BLaER1 treated with 17β-estradiol and CSF1 and Interleukin-3, amounts not matched to agents 10 nM and 100 nM (cell line): ENCODE data around the gene SPATA2L.
"Not testable (repeated sequence)": the region's sequence is repeated elsewhere in the genome, so short reads cannot be mapped to it uniquely, and the experiment has no call there.

Experiments
- H3K27ac ChIP-seq, 11 experiments: shearing (Covaris generic); formaldehyde crosslinking; 2 replicates each; pipeline ENCODE4 v1.8.1; 2022
- H3K27me3 ChIP-seq, 11 experiments: shearing (Covaris generic); formaldehyde crosslinking; 2 replicates each; pipeline ENCODE4 v1.8.1; 2022
- H3K36me3 ChIP-seq, 11 experiments: shearing (Covaris generic); formaldehyde crosslinking; 2 replicates each; pipeline ENCODE4 v1.8.1; 2022
- H3K4me1 ChIP-seq, 10 experiments: shearing (Covaris generic); formaldehyde crosslinking; 2 replicates each; pipeline ENCODE4 v1.8.1; 2022
- H3K4me2 ChIP-seq, 11 experiments: shearing (Covaris generic); formaldehyde crosslinking; 2 replicates each; pipeline ENCODE4 v1.8.1; 2022
- H3K4me3 ChIP-seq, 10 experiments: shearing (Covaris generic); formaldehyde crosslinking; 2 replicates each; pipeline ENCODE4 v1.8.1; 2022
- H3K9ac ChIP-seq, 11 experiments: shearing (Covaris generic); formaldehyde crosslinking; 2 replicates each; pipeline ENCODE4 v1.8.1; 2022
- H3K9me3 ChIP-seq, 11 experiments: shearing (Covaris generic); formaldehyde crosslinking; replicated peaks in 1 of 11; 2 replicates each; pipeline ENCODE4 v1.8.1; 2022
- H4K20me1 ChIP-seq, 11 experiments: shearing (Covaris generic); formaldehyde crosslinking; 2 replicates each; pipeline ENCODE4 v1.8.1; 2022
- Cebpa-rat ChIP-seq, 11 experiments: shearing (Covaris generic); IDR thresholded peaks; 2 replicates each; pipeline ENCODE4 v1.8.1; 2022

SPATA2L gene

DNA sequence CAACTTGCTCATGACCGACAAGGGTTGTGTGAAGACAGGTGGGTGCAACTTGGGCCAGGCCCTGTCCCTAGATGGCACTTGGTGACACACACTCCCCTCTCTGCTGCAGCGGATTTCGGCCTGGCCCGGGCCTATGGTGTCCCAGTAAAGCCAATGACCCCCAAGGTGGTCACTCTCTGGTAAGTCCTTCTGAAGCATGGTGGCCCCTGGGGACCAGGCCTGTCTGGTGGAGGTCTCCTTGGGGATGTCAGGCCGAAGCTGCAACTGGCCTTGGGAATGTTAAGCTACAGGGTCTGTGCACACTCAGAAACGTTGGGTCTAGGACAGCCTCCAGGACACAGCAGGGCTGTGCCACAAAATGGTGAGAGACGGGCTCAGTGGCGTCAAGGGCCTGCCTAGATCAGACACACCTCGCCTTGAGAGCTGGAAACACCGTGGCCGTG lies 8.2 kb downstream of the SPATA2L start:
- H3K4me2 ChIP-seq, result peak overlapping the region in 7 of 11 experiments; percentile 39 to 70 (median 57); a peak in 14 of 22 replicates
- H3K36me3 ChIP-seq, result peaks cover 68 to 93% (median 86%) of the 10 kb centered on the region in 11 experiments
- peak overlapping the region in 5 of 11 experiments; percentile 10 to 67 (median 37); a peak in 5 of 22 replicates for H3K9ac ChIP-seq
- H3K9me3 ChIP-seq, result no peaks in the 10 kb centered on the region
- peaks cover 20 to 81% (median 67%) of the 10 kb centered on the region in 10 experiments for H3K4me1 ChIP-seq
- no peaks in the 10 kb centered on the region for H3K27me3 ChIP-seq
- no peak overlapping the region for H3K4me3 ChIP-seq
- H3K27ac ChIP-seq, result no peak overlapping the region
- no peak for TF ChIP-seq Cebpa-rat (IDR thresholded peaks at IDR 0.05)
- peaks cover 31 to 91% (median 67%) of the 10 kb centered on the region in 11 experiments; a peak in 21 of 22 replicates for H4K20me1 ChIP-seq

DNA sequence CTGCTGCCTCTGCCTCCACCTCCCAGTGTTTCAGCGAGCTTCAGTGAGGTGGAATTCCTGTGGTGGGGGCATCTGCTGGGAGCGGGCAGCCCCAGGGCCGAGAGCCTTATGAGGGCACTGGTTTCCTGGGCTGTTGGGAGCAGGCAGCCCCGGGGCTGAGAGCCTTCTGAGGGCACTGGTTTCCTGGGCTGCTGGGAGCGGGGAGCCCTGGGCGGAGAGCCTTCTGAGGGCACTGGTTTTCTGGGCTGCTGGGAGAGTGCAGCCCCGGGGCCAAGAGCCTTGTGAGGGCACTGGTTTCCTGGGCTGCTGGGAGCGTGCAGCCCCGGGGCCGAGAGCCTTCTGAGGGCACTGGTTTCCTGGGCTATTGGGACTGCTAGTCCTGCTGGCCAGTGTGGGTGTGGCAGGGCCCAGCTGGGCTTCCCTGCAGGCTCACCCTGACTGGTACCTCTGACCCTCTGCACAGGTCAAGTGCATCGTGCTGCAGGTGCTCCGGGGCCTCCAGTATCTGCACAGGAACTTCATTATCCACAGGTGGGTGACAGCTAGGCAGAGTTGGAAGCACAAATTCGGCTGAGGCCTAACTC lies 9.4 kb downstream of the SPATA2L start:
- Histone ChIP-seq H3K27me3 (no peaks in the 10 kb centered on the region), H3K4me3 (no peak overlapping the region), H4K20me1 (peaks cover 20 to 91% (median 67%) of the 10 kb centered on the region in 11 experiments; a peak in 21 of 22 replicates), H3K4me2 (peak overlapping the region in 8 of 11 experiments; percentile 28 to 72 (median 59); a peak in 14 of 22 replicates), H3K27ac (peak overlapping the region in 3 of 11 experiments; percentile 28 to 35 (median 30); a peak in 4 of 22 replicates), H3K4me1 (peaks cover 29 to 83% (median 75%) of the 10 kb centered on the region in 10 experiments), H3K9ac (peak overlapping the region in 8 of 11 experiments; percentile 10 to 65 (median 32); a peak in 9 of 22 replicates), H3K36me3 (peaks cover 57 to 86% (median 77%) of the 10 kb centered on the region in 11 experiments), H3K9me3 (no peaks in the 10 kb centered on the region)
- TF ChIP-seq Cebpa-rat (IDR thresholded peaks at IDR 0.05), result no peak

DNA sequence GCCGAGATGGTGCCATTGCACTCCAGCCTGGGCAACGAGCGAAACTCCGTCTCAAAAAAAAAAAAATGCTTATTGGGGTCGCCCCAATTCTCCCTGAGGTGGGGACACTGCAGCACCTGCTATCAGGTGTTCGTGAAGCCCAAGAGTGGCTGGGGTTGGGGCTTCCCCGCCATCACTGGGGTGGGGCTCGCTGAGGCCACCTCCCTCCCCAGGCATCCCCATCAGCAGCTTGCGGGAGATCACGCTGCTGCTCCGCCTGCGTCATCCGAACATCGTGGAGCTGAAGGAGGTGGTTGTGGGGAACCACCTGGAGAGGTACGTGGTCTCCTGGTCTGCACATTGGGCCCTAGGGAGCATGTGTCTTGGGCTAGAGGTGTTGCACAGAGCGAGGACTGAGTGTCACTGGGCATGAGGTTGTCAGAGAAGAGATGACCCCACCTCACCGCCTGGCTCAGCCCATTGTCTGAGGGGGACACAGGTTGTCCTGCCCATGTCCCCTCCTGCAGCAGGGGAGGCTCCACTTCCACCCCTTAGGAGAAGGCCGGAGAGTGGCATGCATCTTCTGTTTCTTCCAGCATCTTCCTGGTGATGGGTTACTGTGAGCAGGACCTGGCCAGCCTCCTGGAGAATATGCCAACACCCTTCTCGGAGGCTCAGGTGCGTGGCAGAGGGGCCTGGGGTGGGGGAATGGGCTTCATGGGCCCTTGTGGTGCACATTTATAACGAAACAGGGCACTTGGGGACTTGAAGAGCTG lies 10.1 kb downstream of the SPATA2L start:
- Histone ChIP-seq H3K27ac (peak overlapping the region in 3 of 11 experiments; percentile 28 to 35 (median 30); a peak in 2 of 22 replicates), H3K4me2 (peak overlapping the region in 8 of 11 experiments; percentile 28 to 72 (median 59); a peak in 15 of 22 replicates), H3K36me3 (peaks cover 53 to 80% (median 72%) of the 10 kb centered on the region in 11 experiments), H3K27me3 (no peaks in the 10 kb centered on the region), H3K4me1 (peaks cover 23 to 76% (median 68%) of the 10 kb centered on the region in 10 experiments), H3K4me3 (no peak overlapping the region), H3K9ac (peak overlapping the region in 8 of 11 experiments; percentile 10 to 65 (median 32); a peak in 9 of 22 replicates), H3K9me3 (no peaks in the 10 kb centered on the region), H4K20me1 (peaks cover 13 to 86% (median 62%) of the 10 kb centered on the region in 11 experiments; a peak in 21 of 22 replicates)
- no peak for TF ChIP-seq Cebpa-rat (IDR thresholded peaks at IDR 0.05)

- Histone ChIP-seq H3K4me1 (peaks cover 14 to 67% (median 59%) of the 10 kb centered on the region in 10 experiments), H3K27ac (no peak overlapping the region), H3K27me3 (no peaks in the 10 kb centered on the region), H3K9ac (no peak overlapping the region), H3K4me2 (no peak overlapping the region), H3K4me3 (no peak overlapping the region), H3K36me3 (peaks cover 47 to 78% (median 70%) of the 10 kb centered on the region in 11 experiments), H4K20me1 (peaks cover 3 to 76% (median 52%) of the 10 kb centered on the region in 11 experiments; a peak in 19 of 22 replicates), H3K9me3 (peaks cover 2 to 6% (median 5%) of the 10 kb centered on the region in 11 experiments; a peak in 21 of 22 replicates)
- TF ChIP-seq Cebpa-rat (IDR thresholded peaks at IDR 0.05), result no peak
Observed at GRCh38 chr16:89690392-89690901, 11.1 kb downstream of the SPATA2L start.

DNA sequence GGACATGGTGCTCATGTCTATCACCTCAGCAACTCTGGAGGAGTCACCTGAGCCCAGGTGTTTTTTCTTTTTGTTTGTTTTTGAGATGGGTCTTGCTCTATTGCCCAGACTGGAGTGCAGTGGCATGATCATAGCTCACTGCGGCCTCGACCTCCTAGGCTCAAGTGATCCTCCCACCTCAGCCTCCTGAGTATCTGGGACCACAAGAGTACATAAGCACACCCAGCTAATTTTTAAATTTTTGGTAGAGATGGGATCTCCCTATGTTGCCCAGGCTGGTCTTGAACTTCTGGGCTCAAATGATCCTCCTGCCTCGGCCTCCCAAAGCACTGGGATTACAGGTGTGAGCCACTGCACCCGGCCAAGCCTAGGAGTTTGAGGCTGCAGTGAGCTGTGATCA lies 11.9 kb downstream of the SPATA2L start:
- H3K4me2 ChIP-seq, H3K27me3 ChIP-seq, H3K4me3 ChIP-seq, H3K27ac ChIP-seq: not testable (repeated sequence)
- Histone ChIP-seq H3K4me1 (peaks cover 13 to 61% (median 52%) of the 10 kb centered on the region in 10 experiments), H3K9me3 (peaks cover 10 to 14% (median 14%) of the 10 kb centered on the region in 11 experiments), H3K36me3 (peaks cover 50 to 78% (median 71%) of the 10 kb centered on the region in 11 experiments), H4K20me1 (peaks cover 0 to 68% (median 47%) of the 10 kb centered on the region in 11 experiments; a peak in 19 of 22 replicates), H3K9ac (peak overlapping the region in 2 of 11 experiments; percentile 8 to 15; a peak in 1 of 22 replicates)

- Histone ChIP-seq H3K9me3 (peaks cover 13 to 19% (median 18%) of the 10 kb centered on the region in 11 experiments), H3K4me2 (peak overlapping the region in 2 of 11 experiments; percentile 87 to 98; a peak in 2 of 22 replicates), H3K4me3 (no peak overlapping the region), H3K36me3 (peaks cover 46 to 78% (median 69%) of the 10 kb centered on the region in 11 experiments), H3K27ac (no peak overlapping the region), H4K20me1 (peaks cover 0 to 63% (median 44%) of the 10 kb centered on the region in 11 experiments; a peak in 19 of 22 replicates), H3K27me3 (no peaks in the 10 kb centered on the region), H3K4me1 (peaks cover 13 to 58% (median 49%) of the 10 kb centered on the region in 10 experiments), H3K9ac (peak overlapping the region in 4 of 11 experiments; percentile 8 to 96 (median 54); a peak in 3 of 22 replicates)
- no peak for TF ChIP-seq Cebpa-rat (IDR thresholded peaks at IDR 0.05)
Observed at GRCh38 chr16:89689142-89689541, 12.4 kb downstream of the SPATA2L start.

DNA sequence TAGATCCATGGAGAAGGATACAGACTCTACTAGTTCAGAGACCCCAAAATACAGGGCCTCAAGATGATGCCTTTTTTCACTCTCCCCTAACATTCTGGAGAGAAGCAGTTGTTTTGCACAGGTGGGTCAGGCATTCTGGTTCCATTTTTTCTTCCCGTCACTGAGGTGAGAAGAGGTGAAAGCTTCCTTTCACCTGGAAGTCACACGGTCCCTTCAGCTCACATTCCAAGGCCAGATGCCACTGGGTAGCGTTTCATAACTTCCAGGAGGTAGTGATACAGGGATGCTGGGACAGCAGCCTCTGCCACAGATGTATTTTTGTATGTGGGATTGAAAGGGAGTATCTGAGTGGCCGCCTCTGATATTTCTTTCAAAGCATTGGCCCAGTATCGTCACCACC lies 13.1 kb downstream of the SPATA2L start:
- Histone ChIP-seq H3K9ac (peak overlapping the region in 5 of 11 experiments; percentile 29 to 96 (median 89); a peak in 6 of 22 replicates), H3K9me3 (peaks cover 13 to 26% (median 25%) of the 10 kb centered on the region in 11 experiments), H3K27ac (peak overlapping the region in 1 of 11 experiments; percentile 92; a peak in 1 of 22 replicates), H3K4me3 (no peak overlapping the region), H4K20me1 (peaks cover 0 to 56% (median 37%) of the 10 kb centered on the region in 11 experiments; a peak in 17 of 22 replicates), H3K4me1 (peaks cover 13 to 50% (median 42%) of the 10 kb centered on the region in 10 experiments), H3K4me2 (peak overlapping the region; percentile 85 to 99 (median 97); a peak in 21 of 22 replicates), H3K36me3 (peaks cover 39 to 78% (median 68%) of the 10 kb centered on the region in 11 experiments), H3K27me3 (no peaks in the 10 kb centered on the region)
- no peak for TF ChIP-seq Cebpa-rat (IDR thresholded peaks at IDR 0.05)
